CD4-positive, alpha-beta T cell treated with Interleukin-21 for 1 hour (primary cell): ENCODE measurements around the gene NKAIN1.
A peak's percentile ranks its signal among the peaks of the same experiment; 100 is the strongest.
"Not testable (repeated sequence)": the region's sequence is repeated elsewhere in the genome, so short reads cannot be mapped to it uniquely, and the experiment has no call there.

Source experiments
- DNase-seq: peaks from one replicate; pipeline ENCODE4 v3.0.0-alpha.2; 2020

NKAIN1 gene

DNA sequence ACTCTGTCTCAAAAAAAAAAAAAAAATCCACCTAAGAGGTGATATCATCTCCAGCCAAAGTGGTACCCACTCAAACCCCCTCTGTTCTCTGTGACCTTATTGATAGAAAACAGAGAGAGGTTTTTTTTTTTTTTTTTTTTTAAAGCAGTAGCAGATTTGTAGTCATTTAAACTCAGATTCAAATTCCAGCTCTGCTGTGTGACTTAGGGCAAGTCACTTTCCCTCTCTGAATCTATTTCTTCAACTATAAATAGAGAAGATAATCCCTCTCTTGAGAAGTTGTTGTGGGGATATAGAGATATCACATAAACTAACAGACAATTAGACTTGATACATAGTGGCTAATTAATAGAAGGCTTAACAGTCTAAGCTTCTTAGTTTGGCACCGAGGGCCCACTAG, 48.4 kb downstream of the NKAIN1 start:
- no peak for DNase-seq

DNA sequence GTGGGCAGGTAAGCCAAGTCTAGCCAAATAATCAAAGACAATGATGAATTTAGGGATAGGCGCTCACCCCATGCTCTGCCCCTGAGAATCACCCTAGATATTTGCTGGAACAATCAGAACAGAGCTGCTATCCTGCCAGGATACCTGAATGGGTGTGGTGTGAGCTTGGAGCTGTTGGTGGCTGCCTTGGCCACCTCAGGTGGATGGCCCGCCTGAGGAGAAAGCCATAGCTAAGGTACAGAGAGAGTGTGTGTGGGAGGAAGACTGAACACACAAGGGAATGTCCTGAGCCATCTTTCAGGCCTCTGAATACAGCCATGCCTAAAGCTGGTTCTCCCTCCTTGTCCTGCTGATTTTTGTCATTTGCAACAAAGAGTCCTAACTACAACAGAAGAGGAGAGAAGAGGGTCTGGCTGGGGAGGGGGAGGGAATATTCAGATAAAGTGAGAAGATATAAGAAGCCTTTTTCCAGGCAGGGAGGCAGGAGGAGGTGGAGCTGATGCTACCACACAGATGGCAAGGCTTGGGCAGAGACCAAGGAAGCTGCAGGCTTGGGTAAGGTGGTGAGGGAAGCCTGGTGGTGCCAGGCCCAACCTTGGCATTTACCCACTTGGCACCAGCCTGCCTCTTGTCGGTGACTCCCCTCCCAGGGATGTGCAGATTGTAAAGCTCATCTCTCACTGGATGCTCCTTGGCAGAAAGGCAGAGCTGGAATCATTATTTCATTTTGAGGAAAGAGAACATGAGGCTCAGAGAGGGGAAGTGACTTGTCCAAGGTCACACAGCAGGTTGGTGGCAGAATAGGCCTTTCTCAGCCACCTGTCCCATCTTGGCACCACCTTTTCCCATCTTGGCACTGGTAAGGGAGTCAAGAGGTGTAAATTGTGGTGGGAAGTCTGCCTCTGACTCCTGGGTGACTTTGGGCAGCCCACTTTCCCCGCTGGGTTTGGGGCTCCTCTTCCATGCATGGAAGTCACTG, 49.7 kb downstream of the NKAIN1 start:
- DNase-seq = no peak

- peak; percentile 41 for DNase-seq
Observed at GRCh38 chr1:31183927-31184554, 55.6 kb downstream of the NKAIN1 start.

- no peak for DNase-seq
Observed at GRCh38 chr1:31183126-31183525, 56.6 kb downstream of the NKAIN1 start.

- DNase-seq = peak; percentile 29
Observed at GRCh38 chr1:31182352-31182751, 57.3 kb downstream of the NKAIN1 start.

DNA sequence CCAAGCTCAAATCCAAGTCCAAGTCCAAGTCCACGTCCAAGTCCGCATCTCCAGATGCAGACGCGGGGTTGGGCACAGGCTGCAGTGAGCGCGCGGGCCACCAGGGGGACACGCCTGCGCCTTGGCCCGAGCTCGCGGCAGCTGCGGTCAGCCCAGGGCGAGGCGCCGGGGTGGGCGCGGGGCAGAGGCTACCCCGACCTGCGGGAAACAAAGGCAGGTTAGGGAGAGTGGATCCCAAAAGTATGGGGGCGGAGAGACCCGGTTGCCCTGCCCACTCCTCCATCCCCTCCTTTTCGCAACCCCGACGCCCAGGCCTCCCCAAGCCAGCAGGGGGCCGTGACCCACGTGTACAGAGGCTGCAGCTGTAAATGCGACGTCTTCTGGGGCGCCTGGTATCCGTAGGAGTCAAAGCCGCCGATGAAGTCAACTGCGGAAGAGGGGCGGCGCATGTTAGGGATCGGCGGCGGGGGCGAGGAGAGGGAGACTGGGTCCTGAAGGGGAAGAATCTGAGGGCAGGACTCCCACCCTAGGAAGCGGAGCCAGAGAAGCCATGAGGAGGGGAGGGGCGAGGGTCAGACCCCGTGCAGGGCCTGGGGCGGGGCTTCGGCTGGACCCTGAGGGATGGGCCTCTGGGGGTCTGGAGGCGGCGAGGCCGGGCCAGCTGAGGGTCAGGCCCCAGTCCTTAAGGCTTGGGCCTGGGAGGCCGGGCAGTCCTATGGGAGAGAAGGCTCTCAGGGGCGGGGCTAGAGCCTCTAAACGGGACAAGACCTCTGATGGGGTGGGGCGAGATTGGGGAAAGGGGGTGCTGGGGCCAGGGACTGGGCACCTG, 58.0 kb downstream of the NKAIN1 start:
- peak; percentile 9 for DNase-seq

DNA sequence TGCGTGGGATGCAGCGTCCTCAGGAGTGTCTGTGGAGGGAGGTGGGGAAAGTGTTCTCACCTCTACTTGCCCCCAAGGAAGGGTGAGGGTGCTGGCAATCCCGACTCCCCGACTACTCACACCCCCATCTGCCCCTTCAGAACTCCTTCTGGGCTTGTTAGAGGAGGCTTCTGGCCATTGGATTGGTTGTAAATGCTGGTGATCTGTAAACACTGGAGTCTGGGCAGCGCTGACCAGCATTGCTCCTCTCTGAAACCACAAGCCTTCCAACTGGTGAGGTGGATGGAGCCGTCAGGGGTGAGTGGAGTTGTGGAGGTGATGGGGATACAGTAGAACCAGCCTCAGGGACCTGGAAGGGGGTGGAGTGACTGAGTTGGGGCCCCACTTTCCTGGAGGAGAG, 59.3 kb downstream of the NKAIN1 start:
- no peak for DNase-seq

DNA sequence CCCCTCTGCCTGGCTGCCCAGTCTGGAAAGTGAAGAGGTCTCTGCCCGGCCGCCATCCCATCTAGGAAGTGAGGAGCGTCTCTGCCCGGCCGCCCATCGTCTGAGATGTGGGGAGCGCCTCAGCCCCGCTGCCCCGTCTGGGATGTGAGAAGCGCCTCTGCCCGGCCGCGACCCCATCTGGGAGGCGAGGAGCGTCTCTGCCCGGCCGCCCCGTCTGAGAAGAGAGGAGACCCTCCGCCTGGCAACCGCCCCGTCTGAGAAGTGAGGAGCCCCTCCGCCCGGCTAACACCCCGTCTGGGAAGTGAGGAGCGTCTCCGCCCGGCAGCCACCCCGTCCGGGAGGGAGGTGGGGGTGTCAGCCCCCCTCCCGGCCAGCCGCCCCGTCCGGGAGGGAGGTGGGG, 63.4 kb downstream of the NKAIN1 start:
- not testable (repeated sequence) for DNase-seq

DNA sequence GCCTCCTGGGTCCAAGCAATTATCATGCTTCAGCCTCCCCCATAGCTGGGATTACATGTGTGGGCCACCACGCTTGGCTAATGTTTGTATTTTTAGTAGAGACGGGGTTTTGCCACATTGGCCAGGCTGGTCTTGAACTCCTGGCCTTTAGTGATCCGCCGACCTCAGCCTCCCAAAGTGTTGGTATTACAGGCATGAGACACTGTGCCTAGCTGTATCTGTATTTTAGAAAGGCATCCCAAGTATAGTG, 69.3 kb downstream of the NKAIN1 start:
- no peak for DNase-seq

- DNase-seq = no peak
Observed at GRCh38 chr1:31166462-31166861, 73.2 kb downstream of the NKAIN1 start.

DNA sequence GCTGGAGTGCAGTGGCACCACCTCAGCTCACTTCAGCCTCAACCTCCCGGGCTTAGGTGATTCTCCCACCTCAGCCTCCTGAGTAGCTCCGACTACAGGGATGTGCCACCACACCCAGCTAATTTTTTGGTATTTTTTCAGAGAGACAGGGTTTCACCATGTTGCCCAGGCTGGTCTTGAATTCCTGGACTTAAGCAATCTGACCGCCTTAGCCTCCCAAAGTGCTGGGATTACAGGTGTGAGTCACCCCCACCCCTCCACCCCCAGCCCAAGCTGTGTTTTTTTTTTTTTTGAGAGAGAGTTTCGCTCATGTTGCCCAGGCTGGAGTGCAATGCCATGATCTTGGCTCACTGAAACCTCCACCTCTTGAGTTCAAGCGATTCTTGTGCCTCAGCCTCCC, 75.4 kb downstream of the NKAIN1 start:
- no peak for DNase-seq

DNA sequence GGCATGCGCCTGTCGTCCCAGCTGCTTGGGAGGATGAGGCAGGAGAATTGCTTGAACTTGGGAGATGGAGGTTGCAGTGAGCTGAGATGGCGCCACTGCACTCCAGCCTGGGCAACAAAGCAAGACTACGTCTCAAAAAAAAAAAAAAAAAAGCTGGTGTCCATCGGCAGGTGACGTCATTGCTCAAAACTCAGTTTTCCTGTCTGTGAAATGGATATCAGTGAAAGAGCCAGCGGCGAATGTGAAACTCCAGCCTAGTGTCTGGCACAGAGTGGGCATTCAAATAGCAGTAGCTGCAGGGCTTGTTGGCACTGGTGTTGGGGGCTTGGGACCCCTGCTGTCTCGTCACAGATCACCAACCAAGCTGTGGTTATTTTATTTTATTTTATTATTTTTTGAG, 75.8 kb downstream of the NKAIN1 start:
- no peak for DNase-seq

GRCh38 chr1:31161571-31161970, 78.1 kb downstream of the NKAIN1 start:
- DNase-seq = no peak

DNA sequence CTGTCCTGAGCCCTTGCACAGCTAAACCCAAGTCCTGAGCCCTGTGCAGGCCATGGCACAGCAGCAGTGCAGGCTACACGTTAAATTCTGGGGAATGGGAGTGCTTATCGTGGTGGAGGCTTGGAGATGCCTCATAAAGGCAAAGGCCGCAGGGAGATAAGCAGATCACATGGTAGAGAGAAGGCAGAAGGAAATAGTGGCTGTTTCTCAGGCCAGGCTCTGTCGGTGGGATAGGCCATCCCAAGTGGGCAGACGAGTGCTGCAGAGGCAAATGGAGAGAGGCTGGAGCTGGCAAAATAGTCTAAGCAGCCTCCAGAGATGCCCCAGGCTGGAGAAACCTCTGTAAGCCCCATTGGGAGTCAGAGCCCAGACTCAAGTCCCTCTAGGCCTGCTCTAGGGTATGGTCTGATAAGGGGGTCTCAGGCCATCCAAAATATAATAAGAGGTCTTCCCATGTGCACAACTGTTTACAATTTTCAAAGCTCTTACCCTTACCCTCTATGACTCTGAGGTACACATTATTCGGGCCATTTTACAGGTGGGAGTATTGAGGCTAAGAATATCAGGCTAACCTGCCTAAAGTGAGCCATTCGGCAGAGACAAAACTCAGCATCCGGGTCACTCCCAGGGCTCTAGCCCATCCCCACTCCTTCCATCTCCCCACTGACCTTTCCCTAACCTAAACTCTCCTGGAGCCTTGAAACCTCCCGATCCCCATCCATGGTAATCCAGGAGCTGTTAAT, 79.6 kb downstream of the NKAIN1 start:
- DNase-seq = no peak

DNA sequence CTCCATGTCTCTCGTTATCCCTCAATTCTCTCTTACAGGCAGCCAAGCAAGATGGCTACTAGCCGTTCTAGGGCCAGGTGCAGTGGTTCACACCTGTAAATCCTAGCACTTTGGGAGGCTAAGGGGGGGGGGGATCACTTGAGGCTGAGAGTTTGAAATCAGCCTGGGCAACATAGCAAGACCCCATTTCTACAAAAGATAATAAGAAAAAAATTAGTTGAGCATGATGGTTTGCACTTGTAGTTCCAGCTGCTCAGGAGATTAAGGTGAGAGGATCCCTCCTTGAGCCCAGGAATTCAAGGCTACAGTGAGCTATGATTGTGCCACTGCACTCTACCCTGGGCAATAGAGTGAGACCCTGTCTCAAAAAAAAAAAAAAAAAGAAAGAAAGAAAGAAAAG, 80.4 kb downstream of the NKAIN1 start:
- no peak for DNase-seq

GRCh38 chr1:31155216-31155806, 84.4 kb downstream of the NKAIN1 start:
- peak; percentile 58 for DNase-seq

DNA sequence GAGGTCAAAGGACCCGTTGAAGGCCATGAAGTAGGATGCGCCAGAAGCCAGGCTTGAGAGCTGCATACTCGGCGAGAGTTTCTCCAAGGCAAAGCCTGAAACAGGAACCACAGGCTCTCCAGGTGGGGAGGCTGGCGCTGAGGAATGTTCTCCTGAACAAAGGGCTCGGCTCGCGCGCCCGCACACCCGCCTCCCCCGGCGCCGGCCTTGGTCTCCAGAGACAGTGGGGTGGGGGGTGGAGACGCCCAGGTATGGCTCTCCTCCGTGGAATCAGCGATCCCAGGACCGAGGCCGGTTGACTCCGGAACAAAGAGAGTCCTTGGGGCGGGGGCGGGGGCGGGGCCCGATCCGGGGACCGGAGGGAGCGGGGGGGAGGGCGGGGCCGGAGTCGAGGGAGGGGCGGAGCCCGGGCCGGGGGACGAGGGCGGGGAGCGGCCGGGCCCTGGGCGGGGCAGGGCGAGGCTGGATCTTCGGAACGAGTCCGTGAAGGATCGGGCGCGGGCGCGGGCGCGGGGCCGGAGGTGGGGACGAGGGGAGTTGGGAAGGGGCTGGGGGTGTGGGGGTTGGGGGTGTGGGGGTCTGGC, 85.0 kb downstream of the NKAIN1 start:
- DNase-seq = peak; percentile 69

- no peak for DNase-seq
Observed at GRCh38 chr1:31154000-31154631, 85.6 kb downstream of the NKAIN1 start.

DNA sequence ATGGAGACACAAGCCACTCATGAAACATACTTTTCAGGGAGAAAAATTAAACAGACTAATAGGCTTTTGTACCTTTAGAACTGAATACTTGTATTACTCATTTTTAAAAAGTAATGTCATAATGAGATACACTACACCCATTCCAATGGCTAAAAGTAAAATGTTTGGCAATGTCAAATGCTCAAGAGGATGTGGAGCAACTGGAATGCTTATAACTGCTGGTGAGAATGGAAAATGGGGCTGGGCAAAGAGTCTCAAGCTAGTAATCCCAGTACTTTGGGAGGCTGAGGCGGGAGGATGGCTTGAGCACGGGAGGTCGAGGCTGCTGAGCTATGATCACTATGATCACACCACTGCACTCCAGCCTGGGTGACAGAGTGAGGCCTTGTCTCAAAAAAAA, 86.3 kb downstream of the NKAIN1 start:
- DNase-seq = no peak

GRCh38 chr1:31152181-31152795, 87.4 kb downstream of the NKAIN1 start:
- no peak for DNase-seq

DNA sequence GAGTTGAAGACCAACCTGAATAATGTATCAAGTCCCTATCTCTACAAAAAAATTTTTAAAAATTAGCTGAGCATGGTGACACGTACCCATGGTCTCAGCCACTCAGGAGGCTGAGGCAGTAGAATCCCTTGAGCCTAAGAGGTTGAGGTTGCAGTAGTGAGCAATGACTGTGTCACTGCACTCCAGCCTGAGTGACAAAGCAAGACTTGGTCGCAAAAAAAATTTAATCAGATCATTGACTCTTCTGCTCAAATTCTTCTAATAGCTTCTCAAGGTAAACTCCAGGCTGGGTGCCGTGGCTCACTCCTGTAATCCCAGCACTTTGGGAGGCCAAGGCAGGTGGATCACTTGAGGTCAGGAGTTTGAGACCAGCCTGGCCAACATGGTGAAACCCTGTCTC, 88.3 kb downstream of the NKAIN1 start:
- DNase-seq = no peak
